G401.6 (cell line): Measurements from ENCODE around the gene XDH.

Experiments used
- FAIRE-seq: peaks from 2 replicates; lab custom pipeline; 2012; peaks lifted over from hg19 to GRCh38; lab: Jason Lieb, UNC

The XDH gene

DNA sequence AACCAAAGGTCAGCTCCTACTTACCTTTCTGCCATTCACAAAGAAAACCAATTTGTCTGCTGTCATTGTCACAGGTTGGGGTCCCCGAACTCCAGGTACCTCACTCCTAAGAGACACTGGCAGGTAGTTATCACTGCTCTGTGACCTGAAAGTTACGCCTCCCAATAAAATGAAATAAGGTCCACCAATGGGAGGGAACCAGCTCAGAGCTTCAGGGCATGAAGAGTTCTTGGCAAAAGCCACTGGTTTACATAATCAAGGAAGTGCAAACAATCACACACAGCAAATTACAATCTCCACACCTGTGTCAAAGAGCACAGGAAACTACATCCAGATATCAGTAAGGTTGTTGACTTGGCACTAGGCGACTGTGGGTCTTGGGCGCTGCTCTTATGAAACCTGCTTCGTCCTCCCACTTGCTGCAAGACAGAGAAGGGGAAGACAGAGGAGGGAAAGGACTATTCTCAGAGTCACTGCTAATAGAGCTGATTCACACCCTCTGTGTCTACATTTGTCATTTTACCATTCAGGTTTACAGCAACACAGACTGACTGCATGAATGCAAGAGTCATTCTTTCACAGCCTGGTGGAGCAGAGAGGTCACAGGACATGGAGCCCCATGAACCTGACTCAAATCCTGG, at the start of gene XDH:
Gene XDH (minus strand): TSS at position 142 of the 641 bp plus-strand sequence. CDS start 76 bp downstream, at position 66.
- FAIRE-seq: no peak

DNA sequence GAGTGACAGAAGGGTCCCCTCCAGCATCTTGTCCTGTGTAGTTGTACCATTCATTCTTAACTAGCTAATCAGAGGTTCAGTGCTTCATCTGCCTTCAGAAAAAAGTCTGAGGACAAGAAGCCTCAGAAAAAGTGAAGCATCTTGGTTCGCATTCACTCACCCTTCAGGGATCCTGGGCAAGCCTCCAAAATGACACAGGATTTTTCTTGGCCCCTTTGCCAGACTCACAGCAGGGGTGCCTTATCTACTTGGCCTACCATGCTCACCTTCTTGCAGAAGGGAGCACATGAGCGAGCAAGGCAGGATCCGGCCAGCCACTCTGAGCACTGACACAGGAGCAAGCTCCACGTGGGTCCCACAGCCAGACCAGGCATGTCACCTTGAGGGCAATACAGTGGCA, 43.1 kb upstream of the XDH start:
- no peak for FAIRE-seq

DNA sequence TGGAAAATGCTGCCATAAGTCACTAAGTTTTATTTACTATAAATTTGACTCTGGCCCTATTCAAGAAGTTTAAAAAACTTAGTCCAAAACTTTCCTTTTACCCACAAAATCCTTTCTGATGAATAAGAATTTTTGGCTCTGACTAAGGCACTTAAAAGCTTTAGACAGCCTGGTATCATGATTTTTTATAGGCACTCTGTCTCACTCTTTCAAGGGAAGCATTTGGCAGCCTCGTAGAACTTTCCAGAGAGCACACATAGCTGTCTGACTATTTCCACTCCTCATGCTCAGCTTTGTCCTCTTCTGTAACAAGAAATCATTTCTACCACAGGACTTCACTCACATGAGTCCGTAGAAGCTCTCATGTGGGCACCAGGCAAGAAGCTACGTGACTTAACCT, 32.3 kb upstream of the XDH start:
- FAIRE-seq: no peak

DNA sequence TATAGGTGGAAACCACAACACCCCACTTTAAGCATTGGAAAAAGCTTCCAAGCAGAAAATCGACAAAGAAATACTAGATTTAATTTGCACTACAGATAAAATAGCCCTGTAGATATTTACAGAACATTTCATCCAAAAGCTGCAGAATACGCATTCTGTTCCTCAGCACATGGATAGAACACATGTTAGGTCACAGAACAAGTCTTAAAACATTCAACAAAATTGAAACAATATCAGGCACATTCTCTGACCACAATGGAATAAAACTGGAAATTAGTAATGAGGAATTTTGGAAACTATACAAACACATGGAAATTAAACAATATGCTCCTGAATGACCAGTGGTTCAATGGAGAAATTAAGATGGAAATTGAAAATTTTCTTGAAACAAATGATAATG, 27.8 kb upstream of the XDH start:
- no peak for FAIRE-seq

DNA sequence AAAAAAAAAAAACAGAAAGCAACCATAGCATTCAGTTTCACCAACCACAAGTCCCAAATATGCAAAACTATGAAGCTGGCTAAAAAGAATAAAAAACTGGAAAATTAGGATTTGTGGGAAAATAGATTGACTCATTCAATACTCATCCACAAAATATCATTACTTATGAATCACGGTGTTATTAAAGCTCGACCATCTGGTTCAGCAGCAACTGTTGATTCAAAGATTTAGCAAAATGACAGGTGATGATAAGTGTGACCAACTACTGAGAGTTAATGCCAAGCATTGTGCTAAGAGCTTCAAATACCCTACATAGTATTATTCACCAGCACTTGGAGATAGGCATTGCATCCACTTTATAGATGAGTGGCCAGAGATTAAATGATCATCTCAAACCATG, 26.2 kb upstream of the XDH start:
- FAIRE-seq: no peak

DNA sequence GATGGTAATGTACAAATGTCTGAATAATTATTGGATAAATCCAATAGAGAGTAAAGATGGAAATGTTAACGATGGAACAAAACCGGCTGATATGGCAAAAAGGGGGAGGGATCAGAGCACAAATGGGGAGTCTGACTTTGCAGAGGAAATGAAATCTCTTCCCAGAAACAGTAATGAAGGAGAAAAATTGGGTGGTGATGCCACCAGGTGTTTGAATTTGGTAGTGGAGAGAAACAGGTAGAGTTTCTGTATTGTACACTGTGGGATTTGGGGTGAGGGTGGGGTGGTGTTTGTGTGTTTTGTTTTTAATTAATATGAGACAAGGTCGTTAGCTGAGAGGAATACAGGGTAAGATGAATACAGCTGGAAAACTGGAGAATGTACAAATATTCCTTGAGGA, 20.4 kb upstream of the XDH start:
- no peak for FAIRE-seq

DNA sequence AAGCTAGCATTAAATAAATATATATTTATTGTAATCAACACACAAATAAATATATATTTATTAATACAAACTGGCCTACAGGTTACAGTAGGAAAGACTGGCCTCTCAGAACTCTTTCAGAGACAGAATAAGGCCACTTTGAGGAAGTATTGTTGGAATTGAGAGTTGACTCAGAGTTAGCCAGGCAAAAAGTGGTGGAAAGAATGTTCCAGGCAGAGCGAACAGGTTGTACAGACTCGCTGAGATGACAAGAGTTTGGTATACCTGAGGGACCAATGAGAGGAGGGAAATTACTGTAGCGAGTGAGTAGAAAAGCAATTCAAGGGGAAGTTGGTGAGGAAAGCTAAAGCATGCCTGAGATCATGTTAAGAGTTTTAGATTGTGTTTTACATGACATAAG, 19.0 kb upstream of the XDH start:
- no peak for FAIRE-seq

DNA sequence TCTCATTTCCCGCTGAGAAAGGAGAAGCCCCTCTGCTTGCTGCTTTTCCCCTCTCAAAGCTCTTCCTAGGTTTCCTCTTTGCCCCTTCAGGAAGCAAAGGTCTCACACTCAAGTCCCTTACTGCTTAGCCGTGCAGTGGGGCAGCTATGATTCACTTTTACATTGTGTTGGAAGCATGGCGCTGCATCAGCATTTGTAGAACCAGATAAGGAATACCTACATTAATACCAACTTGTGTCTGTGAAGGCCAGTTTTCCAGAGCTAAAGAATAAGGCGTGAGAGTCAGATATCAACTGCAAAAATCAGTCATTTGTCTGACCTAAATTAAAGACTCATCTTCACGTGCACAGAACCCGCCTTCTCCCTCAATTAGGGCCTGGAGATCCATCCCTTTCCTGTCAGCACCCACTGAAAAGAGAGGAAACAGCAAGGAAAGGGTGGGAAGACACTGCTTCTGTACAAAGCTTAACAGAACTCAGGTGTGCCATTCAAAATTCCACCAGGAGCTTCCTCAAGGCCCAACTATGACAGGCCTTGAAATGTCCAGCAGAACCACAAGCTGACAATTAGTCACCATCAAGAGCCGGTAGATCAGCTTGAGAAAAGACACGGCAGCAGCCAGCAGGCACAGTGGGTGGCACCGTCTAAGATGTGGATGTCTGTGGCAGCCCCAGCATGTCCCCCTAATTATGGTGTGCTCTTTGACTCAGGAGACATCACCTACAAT, 16.1 kb upstream of the XDH start:
- no peak for FAIRE-seq

DNA sequence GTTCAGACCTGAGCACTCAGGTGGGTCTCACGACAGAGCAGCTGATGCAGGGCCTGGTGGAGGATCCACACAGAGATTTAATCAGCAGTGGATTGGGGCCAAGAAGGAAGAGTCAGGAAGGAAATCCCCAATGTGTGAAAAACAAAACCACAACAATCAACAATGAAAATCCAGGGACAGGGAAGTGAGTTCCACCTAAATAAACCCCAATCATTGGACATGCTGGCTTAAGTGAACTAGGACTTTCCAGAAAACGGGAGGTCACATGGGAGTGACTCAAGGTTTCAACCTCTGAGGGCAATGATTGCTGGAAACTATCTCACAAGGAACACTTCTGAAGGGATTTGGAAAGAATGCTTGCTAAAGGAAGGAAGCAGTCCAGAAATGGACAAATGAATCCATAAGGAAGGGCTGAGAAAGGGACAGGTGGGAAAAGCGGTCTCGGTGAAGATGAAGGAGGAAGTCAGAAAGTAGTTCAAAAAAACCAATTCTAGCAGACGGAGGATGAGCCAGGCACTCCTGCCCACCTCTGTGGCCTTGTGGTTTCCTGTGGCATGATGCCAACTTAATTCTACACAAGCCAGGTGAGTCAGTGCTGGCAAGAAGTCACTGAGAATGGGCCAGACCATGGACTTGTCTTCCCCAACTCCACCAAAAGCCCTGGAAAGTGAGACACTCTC, 15.4 kb upstream of the XDH start:
- no peak for FAIRE-seq

DNA sequence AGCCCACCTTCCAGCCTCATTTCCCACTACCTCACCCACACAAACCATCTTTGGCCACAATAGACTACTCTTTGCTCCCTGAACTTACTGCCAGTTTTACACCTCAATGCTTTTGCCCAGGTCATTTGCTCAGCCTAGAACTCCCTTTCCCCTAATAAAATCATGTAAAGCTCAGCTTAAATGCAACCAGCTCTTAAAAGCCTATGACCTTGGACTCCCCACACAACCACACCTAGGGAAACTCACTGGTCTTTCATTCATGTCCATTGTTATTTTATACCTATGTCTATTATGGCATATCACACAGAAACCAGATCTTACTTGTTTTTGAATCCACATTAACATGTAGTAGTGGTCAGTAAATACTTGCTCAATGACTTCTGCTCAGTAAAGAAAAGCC, 14.5 kb upstream of the XDH start:
- no peak for FAIRE-seq

DNA sequence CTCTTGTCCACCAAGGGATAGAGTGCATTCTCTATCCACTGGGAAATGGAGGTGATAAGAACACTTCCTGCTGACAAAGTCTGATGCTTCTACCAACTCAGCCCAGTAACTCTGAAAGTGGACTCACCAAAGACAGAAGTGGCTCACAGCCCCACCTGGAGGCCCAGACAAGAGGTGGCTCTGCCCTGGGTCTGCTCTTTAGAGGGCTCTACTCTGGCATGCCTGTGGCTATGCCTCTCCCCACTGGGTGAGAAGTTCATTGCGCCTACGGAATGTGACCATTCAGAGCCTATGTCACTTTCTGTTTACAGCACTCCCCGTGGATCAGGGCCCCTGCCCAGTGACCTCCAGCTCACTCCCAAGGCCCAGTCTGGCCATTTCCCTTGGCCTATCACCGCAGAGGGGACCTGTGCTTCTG, 13.5 kb upstream of the XDH start:
- no peak for FAIRE-seq

DNA sequence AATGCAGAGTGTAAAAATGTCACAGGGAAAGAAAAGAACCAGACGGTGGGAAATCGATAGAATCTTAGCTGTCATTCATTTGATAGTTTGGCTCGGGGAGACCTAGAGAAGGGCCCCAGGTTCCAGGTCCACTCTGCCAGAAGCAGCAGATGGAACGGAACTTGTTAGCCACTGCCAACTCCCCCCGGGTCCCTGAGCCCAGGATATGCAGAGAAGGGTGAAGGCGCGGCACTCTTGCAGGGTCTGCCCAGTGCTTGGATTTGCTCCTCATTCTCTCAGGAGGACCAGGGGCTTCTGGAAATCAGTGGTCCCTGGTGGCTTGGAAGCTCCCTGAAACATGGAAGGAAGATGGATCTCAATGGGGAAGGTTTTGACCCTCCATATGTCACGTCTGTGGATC, 11.6 kb upstream of the XDH start:
- FAIRE-seq: no peak

DNA sequence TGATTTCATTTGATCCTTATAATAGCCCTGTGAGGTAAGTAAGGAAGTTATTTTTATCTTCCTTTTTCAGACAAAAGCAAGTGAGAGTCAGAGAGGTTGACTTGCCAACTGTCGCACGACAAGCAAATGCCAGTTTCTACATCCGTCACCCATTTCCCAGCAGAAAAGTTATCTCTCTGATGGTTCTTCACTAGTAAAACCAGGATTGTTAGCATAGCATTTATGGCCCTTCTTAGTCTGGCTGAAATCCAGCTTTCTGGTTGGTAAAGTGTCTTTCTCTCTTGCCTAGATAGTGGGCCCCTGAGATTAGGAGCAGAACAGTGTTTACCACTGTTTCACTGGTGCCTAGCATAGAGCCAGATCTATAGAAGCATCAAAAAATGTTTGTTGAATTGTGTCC, 7.1 kb upstream of the XDH start:
- no peak for FAIRE-seq

DNA sequence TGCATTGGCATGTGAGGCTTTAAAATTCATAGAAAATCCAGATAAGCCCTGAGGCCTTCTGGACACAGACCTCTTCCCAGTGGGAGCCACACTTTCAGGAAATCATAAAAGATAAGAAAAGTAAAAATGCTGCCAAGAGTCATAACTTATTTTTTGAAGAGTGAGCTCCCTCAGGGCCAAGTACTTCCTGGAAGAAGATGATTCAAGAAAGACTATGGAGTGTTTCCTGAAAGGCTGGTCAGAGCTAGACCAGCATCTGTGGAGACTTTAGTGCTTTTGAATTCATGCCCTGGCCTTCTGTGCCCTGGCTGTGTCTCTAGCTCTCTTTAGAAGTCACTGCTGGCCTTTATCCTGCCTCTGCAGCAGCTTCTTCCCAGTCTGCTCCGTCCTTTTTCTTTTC, 6.4 kb upstream of the XDH start:
- no peak for FAIRE-seq

DNA sequence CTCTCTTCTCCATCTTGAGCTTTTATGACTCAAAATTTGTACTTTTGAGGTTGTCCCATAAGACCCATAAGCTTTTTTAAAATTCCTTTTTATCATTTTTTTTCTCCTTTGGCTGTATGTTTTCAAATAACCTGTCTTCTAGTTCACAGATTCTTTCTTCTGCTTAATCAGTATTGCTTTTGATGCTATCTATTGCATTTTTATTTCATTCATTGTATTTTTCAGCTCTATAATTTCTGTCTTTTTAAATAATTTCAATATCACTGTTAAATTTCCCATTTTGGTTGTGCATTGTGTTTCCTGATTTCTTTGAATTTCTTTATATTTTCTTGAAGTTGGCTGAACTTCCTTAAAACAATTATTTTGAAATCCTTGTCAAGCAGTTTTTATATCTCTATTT, 4.8 kb upstream of the XDH start:
- FAIRE-seq: no peak

DNA sequence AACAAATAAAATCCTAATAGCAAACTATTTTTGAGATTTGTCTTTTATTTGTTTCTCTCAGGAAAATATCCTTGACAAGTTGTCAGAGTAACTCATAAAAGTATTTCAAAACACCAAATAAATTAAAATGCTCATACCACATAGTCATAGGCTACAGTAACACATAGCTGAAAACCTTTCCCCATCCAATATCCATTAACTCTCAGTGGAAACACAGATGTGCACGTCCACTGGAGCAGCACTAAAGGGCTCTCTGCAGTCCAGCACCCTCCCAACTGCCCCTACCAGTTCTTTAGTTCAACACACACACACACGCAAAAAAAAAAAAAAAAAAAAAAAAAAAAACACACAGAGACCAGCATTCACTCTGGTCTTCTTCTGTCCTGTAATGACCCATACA, 879 bp upstream of the XDH start:
- no peak for FAIRE-seq

DNA sequence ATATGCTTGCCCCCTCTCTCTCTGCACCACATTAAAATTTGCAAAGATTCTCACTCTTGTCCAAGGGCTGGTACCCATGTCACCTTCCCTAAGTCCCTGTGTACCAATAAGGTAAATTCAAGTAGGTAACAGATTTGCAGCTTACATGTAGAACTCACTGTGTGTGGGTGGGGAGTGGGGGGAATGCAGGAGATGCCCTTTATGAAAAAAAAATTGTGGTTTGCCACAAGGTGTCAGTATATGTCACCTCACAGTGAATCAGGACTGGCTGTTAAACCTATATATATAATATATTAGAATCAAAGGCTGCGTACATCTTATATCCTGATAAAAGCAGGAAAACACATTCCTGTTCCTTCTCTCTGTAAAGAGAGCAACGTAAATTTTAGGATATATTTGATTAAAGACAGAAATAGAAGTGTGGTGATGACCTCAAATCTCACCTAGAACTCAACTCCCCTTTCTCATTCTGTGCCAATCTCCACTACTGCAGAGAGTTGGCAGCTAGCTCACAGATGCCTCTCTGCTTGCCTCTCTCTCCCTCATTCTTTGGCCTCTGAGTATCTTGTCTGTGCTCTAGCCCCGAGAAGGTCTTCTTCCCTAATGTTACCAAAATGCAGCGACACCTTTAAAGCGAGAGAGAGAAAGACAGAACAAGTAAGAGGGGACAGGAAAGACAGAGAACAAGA, 536 bp downstream of the XDH start:
- FAIRE-seq: no peak

DNA sequence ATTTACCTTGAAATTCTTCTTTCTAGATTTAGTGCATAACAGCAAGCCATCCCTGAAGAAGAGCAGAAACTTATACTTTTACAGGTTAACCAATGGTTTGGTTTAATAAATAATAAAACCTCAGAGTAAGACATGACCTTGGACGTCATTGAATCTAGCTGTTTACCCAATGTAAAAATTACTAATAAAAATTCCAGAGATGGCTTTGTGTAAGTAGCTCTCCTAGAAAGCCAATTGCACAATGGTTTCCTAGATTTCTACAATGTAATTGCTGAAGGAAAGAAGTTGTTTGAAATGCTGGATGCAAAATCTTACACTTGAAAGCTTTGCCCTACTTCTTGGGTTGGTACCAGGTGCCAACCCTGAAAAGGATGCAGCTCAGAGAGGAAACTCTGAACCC, 1.5 kb downstream of the XDH start:
- FAIRE-seq: no peak

DNA sequence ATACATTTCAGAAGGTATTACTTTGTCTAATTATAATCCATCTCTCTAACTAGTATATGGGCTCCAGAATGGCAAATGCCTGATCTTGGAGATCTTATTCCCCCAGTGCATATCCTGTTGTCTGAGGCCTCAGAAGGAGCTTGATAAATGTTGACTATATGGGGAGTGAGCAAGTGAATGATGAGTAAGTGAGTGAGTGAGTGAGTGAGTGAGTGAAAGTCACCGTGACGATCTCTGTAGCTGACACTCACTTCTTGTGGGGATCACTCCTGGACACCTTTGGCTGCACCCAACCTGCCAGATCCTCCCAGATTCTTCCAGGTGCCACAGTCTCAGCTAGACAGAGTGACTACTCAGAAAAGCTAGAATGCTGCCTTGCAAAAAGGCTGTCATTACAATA, 2.8 kb downstream of the XDH start:
- FAIRE-seq: no peak

DNA sequence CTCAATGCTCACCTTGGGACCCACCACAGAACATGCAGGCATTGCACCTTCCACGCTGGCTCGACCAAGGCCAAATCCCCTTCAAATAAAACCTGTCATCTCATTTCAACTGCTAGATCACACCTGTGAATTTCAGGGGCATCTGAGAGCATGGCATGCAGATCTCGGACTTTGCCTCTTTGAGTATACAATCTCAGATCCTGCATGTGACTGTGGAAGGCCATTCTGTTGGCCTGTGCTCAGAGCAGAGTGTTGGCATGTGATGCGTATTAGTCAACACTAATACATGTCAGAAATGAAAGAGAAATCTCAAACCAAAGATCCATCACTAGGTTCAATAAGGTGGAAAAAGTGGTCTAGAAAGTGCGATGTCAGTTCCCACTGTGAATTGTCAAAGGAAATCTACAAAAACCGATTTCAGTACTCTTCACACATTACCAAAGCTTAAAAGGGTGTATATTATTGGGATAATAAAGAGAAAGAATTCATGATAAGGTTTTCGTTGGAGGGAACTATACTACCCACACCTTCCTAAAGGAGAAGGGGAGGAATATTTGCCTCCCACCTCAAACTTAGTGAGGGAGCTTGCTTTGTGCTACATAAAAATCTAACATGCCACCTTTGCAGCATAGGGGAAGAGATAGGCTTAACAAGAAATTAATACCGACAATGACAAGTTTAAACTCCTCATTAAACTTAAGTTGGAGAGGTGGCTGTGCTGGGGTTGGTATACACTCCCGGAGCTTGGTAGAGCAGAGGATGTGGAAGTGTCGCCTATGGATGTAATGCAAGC, 7.8 kb downstream of the XDH start:
- no peak for FAIRE-seq

DNA sequence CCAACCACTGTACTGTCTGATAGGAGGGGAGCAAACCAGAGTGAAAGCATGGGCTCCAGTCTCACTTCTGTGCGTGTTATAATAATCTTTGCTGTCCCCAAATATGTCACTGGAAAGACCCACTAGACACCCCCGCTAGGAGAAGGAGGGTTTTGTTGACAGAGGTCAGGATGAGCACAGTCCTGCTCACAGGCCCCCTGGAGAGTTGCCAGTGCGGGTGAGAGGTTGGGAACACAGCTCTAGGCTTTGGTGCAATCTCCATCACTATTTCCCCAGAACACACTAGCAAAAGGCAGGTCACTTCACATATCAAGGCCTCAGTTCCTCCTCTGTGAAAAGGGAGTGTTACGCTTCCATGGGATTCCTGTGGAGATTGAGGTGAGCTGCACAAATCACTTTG, 9.7 kb downstream of the XDH start:
- FAIRE-seq: no peak

DNA sequence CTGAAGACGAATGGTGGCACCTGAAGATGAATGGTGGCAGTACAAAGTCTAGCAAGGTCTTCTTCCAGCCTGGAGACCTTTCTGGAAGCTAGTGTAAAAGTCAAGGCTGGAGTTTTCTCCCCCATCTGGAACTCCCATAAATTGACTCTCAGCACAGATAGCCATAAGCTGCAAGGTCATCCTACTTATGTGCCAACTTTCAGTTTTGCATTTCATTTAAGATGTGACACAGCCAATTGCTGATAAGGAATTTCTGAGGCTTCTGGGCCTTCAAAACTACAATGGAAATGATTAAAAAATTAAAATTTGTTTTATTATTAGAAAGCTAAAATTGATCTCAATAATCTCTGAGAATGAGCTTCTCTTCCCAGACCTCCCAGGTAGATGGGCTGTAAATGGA, 10.2 kb downstream of the XDH start:
- FAIRE-seq: no peak
